Measurements from ENCODE around the gene SEMA3E.
"Not testable (repeated sequence)": the region's sequence is repeated elsewhere in the genome, so short reads cannot be mapped to it uniquely, and the experiment has no call there.

Gene SEMA3E

DNA sequence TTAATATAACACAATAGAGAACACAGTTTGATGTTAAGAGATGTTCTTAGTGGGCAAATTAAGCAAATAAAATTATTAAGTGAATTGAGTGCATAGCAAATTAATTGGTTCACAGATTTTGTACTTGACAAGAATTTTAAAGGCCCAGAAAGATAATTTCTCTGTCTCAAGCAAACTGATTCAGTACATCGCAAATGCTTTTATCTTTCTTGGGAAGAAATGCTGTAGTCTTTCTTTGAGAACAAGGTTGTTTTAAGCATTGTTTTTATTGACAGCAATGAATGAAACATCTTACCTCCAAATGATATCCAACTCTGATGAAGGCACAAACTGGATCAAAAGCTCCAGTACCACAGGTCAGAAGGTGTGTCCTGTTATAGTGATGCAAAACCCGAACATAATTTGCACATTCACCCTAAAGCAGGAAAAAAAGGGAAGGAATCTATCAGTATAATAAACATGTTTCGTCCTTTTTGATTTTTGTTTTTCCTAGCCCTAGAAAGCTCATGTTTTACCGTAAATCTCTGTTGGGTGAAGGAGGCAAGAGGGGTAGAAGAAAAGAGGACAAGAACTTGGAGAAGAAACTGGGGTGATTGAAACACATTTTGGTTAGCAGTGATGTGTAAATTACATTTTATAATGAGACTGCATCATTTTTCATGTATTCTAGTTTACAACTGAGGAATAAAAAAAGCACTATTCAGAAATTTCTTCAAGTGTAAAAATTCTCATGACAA lies 182.6 kb downstream of the SEMA3E start:
- H3K4me3 ChIP-seq (ENCODE audit: low read length) = no peak overlapping the region
- H3K4me1 ChIP-seq (ENCODE audit: control insufficient read depth, insufficient read depth, low read length) = peaks cover 6% of the 10 kb centered on the region
- no peaks in the 10 kb centered on the region for H3K9me3 ChIP-seq (ENCODE audit: control insufficient read depth, low read length)
- no peaks in the 10 kb centered on the region for H3K27me3 ChIP-seq (replicated peaks; ENCODE audit: control insufficient read depth, insufficient read depth, low read length)
- H3K36me3 ChIP-seq (ENCODE audit: control insufficient read depth, insufficient read depth, low read length, severe bottlenecking) = no peaks in the 10 kb centered on the region
- H3K9ac ChIP-seq (ENCODE audit: low read length) = no peak overlapping the region
- DNase-seq (ENCODE audit: low read depth) = no peak

- H3K9ac ChIP-seq (ENCODE audit: low read length) = no peak overlapping the region
- no peaks in the 10 kb centered on the region for H3K9me3 ChIP-seq (ENCODE audit: control insufficient read depth, low read length)
- DNase-seq (ENCODE audit: low read depth) = no peak
- H3K4me3 ChIP-seq (ENCODE audit: low read length) = no peak overlapping the region
- no peaks in the 10 kb centered on the region for H3K27me3 ChIP-seq (replicated peaks; ENCODE audit: control insufficient read depth, insufficient read depth, low read length)
- no peaks in the 10 kb centered on the region for H3K36me3 ChIP-seq (ENCODE audit: control insufficient read depth, insufficient read depth, low read length, severe bottlenecking)
- peaks cover 6% of the 10 kb centered on the region for H3K4me1 ChIP-seq (ENCODE audit: control insufficient read depth, insufficient read depth, low read length)
Observed at GRCh38 chr7:83465643-83466042, 183.3 kb downstream of the SEMA3E start.

GRCh38 chr7:83461820-83462219 lies 187.1 kb downstream of the SEMA3E start:
- not testable (repeated sequence) for H3K4me3 ChIP-seq (ENCODE audit: low read length); DNase-seq (ENCODE audit: low read depth); H3K36me3 ChIP-seq (ENCODE audit: control insufficient read depth, insufficient read depth, low read length, severe bottlenecking); H3K27me3 ChIP-seq (replicated peaks; ENCODE audit: control insufficient read depth, insufficient read depth, low read length); H3K9me3 ChIP-seq (ENCODE audit: control insufficient read depth, low read length); H3K4me1 ChIP-seq (ENCODE audit: control insufficient read depth, insufficient read depth, low read length); H3K9ac ChIP-seq (ENCODE audit: low read length)

DNA sequence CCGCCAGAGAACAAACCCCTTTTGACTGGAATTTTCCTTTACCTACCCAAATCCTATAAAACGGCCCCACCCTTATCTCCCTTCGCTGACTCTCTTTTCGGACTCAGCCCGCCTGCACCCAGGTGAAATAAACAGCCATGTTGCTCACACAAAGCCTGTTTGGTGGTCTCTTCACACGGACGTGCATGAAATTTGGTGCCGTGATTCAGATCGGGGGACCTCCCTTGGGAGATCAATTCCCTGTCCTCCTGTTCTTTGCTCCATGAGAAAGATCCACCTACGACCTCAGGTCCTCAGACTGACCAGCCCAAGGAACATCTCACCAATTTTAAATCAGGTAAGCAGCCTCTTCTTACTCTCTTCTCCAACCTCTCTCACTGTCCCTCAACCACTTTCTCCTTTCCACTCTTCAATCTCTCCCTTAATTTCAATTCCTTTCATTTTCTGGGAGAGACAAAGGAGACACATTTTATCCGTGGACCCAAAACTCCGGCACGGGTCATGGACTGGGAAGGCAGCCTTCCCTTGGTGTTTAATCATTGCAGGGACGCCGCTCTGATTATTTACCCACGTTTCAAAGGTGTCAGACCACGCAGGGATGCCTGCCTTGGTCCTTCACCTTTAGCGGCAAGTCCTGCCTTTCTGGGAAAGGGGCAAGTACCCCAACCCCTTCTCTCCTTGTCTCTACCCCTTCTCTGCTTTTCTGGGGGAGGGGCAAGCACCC lies 188.8 kb downstream of the SEMA3E start:
- DNase-seq (ENCODE audit: low read depth); H3K36me3 ChIP-seq (ENCODE audit: control insufficient read depth, insufficient read depth, low read length, severe bottlenecking); H3K27me3 ChIP-seq (replicated peaks; ENCODE audit: control insufficient read depth, insufficient read depth, low read length); H3K4me3 ChIP-seq (ENCODE audit: low read length); H3K9me3 ChIP-seq (ENCODE audit: control insufficient read depth, low read length); H3K9ac ChIP-seq (ENCODE audit: low read length): not testable (repeated sequence)
- peaks cover 18% of the 10 kb centered on the region for H3K4me1 ChIP-seq (ENCODE audit: control insufficient read depth, insufficient read depth, low read length)

GRCh38 chr7:83459101-83459929 lies 189.6 kb downstream of the SEMA3E start:
- not testable (repeated sequence) for H3K4me3 ChIP-seq (ENCODE audit: low read length); H3K27me3 ChIP-seq (replicated peaks; ENCODE audit: control insufficient read depth, insufficient read depth, low read length); H3K9ac ChIP-seq (ENCODE audit: low read length); DNase-seq (ENCODE audit: low read depth); H3K36me3 ChIP-seq (ENCODE audit: control insufficient read depth, insufficient read depth, low read length, severe bottlenecking); H3K9me3 ChIP-seq (ENCODE audit: control insufficient read depth, low read length)
- H3K4me1 ChIP-seq (ENCODE audit: control insufficient read depth, insufficient read depth, low read length) = peaks cover 18% of the 10 kb centered on the region

GRCh38 chr7:83457022-83457892 lies 191.7 kb downstream of the SEMA3E start:
- peak; percentile 5 for DNase-seq (ENCODE audit: low read depth)
- Histone ChIP-seq H3K4me3 (ENCODE audit: low read length) (no peak overlapping the region), H3K9ac (ENCODE audit: low read length) (no peak overlapping the region), H3K4me1 (ENCODE audit: control insufficient read depth, insufficient read depth, low read length) (peaks cover 18% of the 10 kb centered on the region), H3K36me3 (ENCODE audit: control insufficient read depth, insufficient read depth, low read length, severe bottlenecking) (no peaks in the 10 kb centered on the region), H3K27me3 (replicated peaks; ENCODE audit: control insufficient read depth, insufficient read depth, low read length) (no peaks in the 10 kb centered on the region), H3K9me3 (ENCODE audit: control insufficient read depth, low read length) (no peaks in the 10 kb centered on the region)

- H3K36me3 ChIP-seq (ENCODE audit: control insufficient read depth, insufficient read depth, low read length, severe bottlenecking) = no peaks in the 10 kb centered on the region
Observed at GRCh38 chr7:83456413-83456812, 192.5 kb downstream of the SEMA3E start.

GRCh38 chr7:83455612-83456011 lies 193.3 kb downstream of the SEMA3E start:
- Histone ChIP-seq H3K36me3 (ENCODE audit: control insufficient read depth, insufficient read depth, low read length, severe bottlenecking) (no peaks in the 10 kb centered on the region), H3K4me3 (ENCODE audit: low read length) (peak overlapping the region; percentile 20), H3K27me3 (replicated peaks; ENCODE audit: control insufficient read depth, insufficient read depth, low read length) (no peaks in the 10 kb centered on the region), H3K4me1 (ENCODE audit: control insufficient read depth, insufficient read depth, low read length) (peaks cover 18% of the 10 kb centered on the region), H3K9ac (ENCODE audit: low read length) (no peak overlapping the region), H3K9me3 (ENCODE audit: control insufficient read depth, low read length) (no peaks in the 10 kb centered on the region)
- DNase-seq (ENCODE audit: low read depth) = no peak

More at GRCh38 chr7:83456413-83456812, 192.5 kb downstream of the SEMA3E start:
- Histone ChIP-seq H3K27me3 (replicated peaks; ENCODE audit: control insufficient read depth, insufficient read depth, low read length) (no peaks in the 10 kb centered on the region), H3K9me3 (ENCODE audit: control insufficient read depth, low read length) (no peaks in the 10 kb centered on the region), H3K9ac (ENCODE audit: low read length) (no peak overlapping the region), H3K4me3 (ENCODE audit: low read length) (no peak overlapping the region), H3K4me1 (ENCODE audit: control insufficient read depth, insufficient read depth, low read length) (peaks cover 18% of the 10 kb centered on the region)
- DNase-seq (ENCODE audit: low read depth) = no peak

DNA sequence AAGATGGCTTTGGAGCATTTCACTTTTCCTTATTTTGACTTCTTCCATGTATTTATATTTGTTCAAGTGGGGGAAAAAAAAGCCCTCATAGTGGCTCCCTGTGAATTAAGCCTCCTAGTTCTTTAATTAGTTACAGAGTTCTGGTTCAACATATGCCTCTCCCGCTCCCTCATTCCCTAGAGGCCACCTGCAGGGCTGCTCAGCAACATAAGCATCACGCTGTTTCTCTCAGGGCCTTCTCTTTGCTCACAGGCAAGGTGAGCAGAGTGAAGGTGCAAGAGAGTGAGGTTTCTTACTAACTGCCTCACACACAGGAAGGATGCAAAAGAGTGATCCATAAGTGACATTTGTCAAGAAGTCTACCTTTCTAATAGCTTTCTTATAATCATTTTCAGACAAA lies 196.7 kb downstream of the SEMA3E start:
- Histone ChIP-seq H3K4me1 (ENCODE audit: control insufficient read depth, insufficient read depth, low read length) (peaks cover 15% of the 10 kb centered on the region), H3K36me3 (ENCODE audit: control insufficient read depth, insufficient read depth, low read length, severe bottlenecking) (no peaks in the 10 kb centered on the region), H3K9me3 (ENCODE audit: control insufficient read depth, low read length) (no peaks in the 10 kb centered on the region), H3K9ac (ENCODE audit: low read length) (no peak overlapping the region), H3K4me3 (ENCODE audit: low read length) (no peak overlapping the region), H3K27me3 (replicated peaks; ENCODE audit: control insufficient read depth, insufficient read depth, low read length) (no peaks in the 10 kb centered on the region)
- DNase-seq (ENCODE audit: low read depth) = no peak

DNA sequence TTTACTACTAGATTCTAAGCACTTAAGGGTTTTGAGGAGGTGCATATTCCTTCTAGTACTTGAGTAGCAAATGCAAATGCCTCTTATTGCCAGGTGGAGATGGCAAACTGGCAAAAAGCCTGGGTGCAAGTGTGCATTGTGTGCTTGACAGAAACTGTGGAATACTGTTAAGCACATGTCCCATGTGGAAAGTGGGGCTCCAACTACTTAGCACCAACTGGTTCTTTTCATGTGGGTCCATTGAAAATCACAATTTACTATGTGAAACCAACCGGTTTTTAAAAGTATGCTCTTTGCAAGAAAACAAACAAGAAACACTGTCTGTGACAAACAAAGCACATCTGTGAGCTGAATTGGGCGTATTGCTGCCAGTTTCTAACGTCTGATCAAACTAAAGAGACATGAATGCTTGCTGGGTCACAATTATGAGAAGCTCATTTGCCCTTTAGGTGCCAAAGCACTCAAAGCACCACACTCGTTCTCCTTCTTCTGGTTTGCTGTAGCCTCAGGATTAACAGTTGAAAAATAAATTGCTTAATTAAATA lies 197.4 kb downstream of the SEMA3E start:
- Histone ChIP-seq H3K4me1 (ENCODE audit: control insufficient read depth, insufficient read depth, low read length) (peaks cover 10% of the 10 kb centered on the region), H3K36me3 (ENCODE audit: control insufficient read depth, insufficient read depth, low read length, severe bottlenecking) (no peaks in the 10 kb centered on the region), H3K9ac (ENCODE audit: low read length) (no peak overlapping the region), H3K27me3 (replicated peaks; ENCODE audit: control insufficient read depth, insufficient read depth, low read length) (no peaks in the 10 kb centered on the region), H3K4me3 (ENCODE audit: low read length) (no peak overlapping the region), H3K9me3 (ENCODE audit: control insufficient read depth, low read length) (no peaks in the 10 kb centered on the region)
- no peak for DNase-seq (ENCODE audit: low read depth)
